Epithelial cell of esophagus (primary cell): Measurements from ENCODE around the gene TBX6.

Experiments used
- DNase-seq: peaks from one replicate; pipeline ENCODE4 v3.0.0; 2010; ENCODE audit warnings: low read depth
- H3K4me3 ChIP-seq: 2 replicates; pipeline ENCODE4 v1.5.1; 2011; ENCODE audit warnings: mild to moderate bottlenecking, low read length, control low read depth
- TF ChIP-seq, protein P1 (sequence below): IDR thresholded peaks from 2 replicates; pipeline ENCODE4 v1.5.1; 2011; ENCODE audit warnings: low read depth, mild to moderate bottlenecking, low read length, control low read depth, inconsistent platforms; ENCODE audit not compliant: insufficient read depth; ENCODE audit errors: missing control alignments

Gene TBX6

DNA sequence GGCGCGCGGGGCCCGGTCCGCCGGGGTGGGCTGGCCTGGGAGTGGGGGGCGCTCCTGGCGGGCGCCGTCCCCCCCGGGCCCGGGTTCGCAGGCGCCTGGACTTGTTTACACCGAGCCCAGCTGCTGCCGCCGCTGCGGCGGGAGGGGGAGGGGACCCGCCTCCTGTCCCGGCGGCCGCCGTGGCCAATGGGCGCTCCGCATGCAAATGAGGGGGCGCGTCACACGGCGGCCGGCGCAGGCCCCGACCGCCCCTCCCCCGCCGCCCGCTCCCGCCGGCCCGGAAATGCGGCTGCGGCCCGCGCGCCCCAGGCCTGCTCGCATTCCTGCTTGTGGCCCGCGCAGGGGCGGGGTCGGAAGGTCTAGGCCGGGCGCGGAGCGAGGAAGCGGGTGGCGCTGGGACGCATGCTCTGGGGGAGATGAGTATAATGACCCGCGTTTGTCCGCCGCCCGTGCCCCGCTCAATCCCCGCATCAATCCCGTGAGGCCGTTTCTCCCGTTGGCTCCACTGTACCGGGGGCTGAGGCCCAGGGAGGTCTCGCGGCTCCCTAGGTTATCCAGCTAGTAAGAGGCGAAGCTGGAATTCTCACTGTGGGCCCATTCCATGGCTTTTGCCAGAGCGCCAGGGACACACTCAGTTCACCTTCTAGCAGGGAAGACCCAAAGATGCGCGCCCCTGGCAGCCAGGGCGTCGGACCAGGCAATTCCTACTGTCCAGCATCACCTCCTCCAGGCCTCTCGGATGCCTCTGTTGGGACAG lies 4.6 kb upstream of the TBX6 start, which contains the start of gene YPEL3:
TSS of gene YPEL3 (minus strand) at position 109 of the 757 bp plus-strand sequence. CDS start 731 bp downstream, outside the sequence.
- TF ChIP-seq, protein P1, sequence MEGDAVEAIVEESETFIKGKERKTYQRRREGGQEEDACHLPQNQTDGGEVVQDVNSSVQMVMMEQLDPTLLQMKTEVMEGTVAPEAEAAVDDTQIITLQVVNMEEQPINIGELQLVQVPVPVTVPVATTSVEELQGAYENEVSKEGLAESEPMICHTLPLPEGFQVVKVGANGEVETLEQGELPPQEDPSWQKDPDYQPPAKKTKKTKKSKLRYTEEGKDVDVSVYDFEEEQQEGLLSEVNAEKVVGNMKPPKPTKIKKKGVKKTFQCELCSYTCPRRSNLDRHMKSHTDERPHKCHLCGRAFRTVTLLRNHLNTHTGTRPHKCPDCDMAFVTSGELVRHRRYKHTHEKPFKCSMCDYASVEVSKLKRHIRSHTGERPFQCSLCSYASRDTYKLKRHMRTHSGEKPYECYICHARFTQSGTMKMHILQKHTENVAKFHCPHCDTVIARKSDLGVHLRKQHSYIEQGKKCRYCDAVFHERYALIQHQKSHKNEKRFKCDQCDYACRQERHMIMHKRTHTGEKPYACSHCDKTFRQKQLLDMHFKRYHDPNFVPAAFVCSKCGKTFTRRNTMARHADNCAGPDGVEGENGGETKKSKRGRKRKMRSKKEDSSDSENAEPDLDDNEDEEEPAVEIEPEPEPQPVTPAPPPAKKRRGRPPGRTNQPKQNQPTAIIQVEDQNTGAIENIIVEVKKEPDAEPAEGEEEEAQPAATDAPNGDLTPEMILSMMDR, result no peak
- H3K4me3 ChIP-seq, result peak within 1 kb of the TSS; percentile 79
- peak; percentile 94 for DNase-seq

DNA sequence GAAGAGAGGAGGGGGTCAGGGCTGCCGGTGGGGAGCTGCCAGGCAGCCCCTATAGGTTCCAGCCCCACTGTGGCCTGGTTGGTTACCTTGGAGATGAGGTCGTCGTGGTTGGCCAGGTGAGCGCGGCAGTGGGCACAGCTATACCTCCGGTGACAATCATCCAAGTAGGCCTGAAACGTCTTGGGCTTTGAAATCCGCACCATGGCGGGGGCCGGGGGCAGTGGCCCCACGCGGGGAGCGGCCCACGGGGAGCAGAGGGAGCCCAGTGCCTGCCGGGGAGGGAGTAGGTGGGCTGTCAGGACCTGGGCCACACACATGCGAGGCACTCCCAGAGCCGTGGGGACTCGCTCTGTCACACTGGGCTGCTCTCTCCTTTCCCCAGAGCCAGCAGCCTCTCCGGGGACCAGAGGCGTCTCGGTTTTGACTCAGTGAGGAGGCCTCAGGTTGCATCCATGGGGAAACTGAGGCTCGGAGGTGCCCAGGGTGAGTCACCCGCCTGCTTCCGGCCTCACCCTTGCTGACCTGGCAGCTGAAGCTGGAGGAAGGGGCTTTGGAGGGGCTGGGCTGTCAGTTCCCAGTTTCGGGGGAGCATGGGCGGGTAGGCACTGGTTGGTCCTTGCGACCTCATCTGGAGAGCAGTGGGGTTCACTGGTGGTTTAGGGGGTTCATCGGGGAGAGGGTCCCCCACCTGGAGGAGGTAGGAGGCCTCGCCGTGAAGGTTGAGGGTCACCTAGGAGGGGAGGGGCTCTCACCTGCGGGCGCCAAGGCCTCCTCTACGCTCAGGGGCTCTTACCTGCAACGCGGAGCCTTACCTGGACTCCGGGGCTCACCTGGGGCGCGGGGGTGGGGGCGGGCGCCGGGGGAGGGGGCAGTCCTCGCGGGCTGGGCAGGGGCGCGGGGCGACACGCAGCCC lies 3.7 kb upstream of the TBX6 start:
- TF ChIP-seq, protein P1, result no peak
- DNase-seq, result no peak
- H3K4me3 ChIP-seq, result peak overlapping the region; percentile 79

DNA sequence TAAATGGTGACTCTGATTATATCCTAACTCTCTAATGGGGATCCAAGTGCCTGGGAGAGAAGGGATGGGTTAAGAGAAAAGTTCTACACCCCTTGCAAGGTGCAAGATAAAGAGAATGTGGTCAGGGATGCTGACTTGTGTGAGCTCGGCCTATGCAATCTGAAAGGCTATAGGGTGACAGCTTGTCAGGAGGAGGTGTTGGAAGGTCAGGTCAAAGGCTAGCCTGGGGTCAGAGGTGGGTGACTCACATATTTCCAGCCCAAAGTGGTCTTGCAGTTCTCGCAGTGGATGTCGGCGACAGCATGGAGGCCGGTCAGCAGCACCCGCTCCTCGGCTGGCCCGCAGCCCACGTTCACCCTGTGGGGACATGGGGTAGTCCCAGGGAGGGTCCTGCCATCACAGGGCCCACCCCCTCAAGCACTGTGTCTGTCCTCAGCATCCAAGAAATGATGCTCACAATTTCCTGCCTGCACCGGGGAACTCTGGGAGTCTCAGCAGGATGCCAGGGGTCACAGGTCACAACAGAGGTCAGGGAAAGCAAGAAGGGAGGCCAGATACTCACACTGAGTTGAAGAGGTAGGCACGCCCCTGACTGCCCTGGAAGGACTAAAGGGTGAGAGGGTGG lies 2.9 kb upstream of the TBX6 start:
- H3K4me3 ChIP-seq, result peak overlapping the region; percentile 79
- TF ChIP-seq, protein P1, result no peak
- no peak for DNase-seq

DNA sequence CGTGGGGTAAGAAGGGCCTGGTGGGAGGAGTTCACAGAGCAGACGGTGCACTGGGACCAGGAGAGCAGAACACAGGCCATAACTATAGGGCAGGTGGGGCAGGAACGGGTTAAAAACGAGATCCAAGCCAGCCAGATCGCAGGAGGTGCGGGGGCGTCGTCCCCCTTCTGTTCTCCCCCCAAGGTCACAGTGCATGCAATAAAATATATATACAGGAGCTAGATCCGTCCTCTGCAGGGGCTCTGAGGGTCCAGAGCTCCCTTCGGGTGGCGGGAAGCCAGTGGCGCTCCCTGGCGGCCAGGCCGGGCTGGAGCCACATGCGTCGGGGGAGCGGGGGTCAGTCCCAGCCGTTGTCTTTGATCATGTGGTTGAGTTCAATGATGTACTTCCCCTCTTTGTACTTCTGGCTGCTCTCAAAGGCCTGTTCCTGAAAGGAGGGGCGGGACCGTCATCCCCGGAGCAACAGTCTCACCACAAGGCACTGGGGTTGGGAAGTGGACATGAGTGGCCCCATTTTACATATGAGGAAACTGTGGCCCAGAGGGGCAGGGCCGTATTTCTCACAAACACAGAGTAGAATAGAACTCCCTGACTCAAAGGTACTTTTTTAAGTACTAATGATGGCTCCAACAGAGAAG lies 768 bp upstream of the TBX6 start:
- DNase-seq, result peak; percentile 34
- TF ChIP-seq, protein P1, result peak; percentile 58
- peak overlapping the region; percentile 46 for H3K4me3 ChIP-seq

DNA sequence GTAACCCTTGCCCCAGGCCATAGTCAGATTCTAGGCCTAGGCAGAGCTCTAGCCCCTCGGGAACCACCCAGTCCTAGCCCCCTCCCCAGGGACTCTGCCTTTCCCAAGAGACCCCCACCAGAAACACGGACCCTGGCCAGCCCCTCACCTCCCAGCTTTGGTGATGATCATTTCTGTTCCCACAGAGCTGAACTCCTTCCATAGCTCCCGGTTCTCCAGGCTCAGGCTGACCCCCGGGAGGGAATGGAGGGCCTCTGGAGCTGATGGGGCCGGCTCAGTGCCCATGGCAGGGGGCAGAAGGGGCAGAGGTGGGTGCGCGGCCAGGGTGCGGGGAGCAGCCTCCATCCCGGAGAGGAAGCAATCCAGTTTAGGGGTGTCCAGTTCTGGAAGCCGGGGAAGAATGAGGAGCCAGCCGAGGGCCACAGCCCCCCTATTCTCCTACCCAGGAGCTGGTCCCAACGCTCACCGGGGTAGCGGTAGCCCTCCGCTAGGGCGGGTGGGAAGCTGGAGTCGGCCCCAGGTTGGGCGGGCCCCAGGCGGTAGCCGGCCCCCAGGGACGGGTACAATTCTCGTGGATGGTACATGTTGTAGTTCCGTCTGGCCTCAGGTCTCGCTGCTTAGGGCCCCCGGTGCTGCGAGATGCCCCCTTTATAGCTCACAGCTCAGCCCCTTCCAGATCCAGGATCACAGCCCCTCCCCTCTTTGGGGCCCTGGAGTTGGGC lies 953 bp downstream of the TBX6 start:
- TF ChIP-seq, protein P1, result no peak
- DNase-seq, result no peak
- peak overlapping the region; percentile 46 for H3K4me3 ChIP-seq
